ENCODE data around the gene CCDC116.
"Not testable (repeated sequence)": the region's sequence is repeated elsewhere in the genome, so short reads cannot be mapped to it uniquely, and the experiment has no call there.

Gene CCDC116

GRCh38 chr22:21594865-21595452 is 37.6 kb upstream of the CCDC116 start:
- 0 out of 2 replicates have a peak, but pooled peaks cover 3% of the 10 kb centered on the region for H3K36me3 ChIP-seq (replicated peaks; ENCODE audit: insufficient read depth, low read length)
- H3K4me3 ChIP-seq (ENCODE audit: low read length): no peak overlapping the region
- H3F3A ChIP-seq (ENCODE audit: insufficient read depth, low read length): no peaks in the 10 kb centered on the region
- H3K9me2 ChIP-seq (replicated peaks; ENCODE audit: insufficient read depth, low read length): no peaks in the 10 kb centered on the region
- no peak for DNase-seq
- H3K4me1 ChIP-seq (ENCODE audit: low read length): no peaks in the 10 kb centered on the region
- H3K9me3 ChIP-seq (replicated peaks; ENCODE audit: insufficient read depth, low read length): no peaks in the 10 kb centered on the region
- TF ChIP-seq CTCF (IDR thresholded peaks at IDR 0.05; ENCODE audit: low read length) (no peak), EZH2 (optimal IDR thresholded peaks at IDR 0.05; ENCODE audit: low read depth, low read length) (no peak), EZH2phosphoT487 (IDR thresholded peaks at IDR 0.05; ENCODE audit: low read length) (no peak)
- H3K4me2 ChIP-seq (ENCODE audit: low read depth, low read length): no peak overlapping the region
- no peak overlapping the region for H3K9ac ChIP-seq (ENCODE audit: low read length)
- no peaks in the 10 kb centered on the region for H3K27me3 ChIP-seq (replicated peaks; ENCODE audit: insufficient read depth, low read length)
- peaks cover 45% of the 10 kb centered on the region for H4K20me1 ChIP-seq (ENCODE audit: insufficient read depth, low read length)
- no peak overlapping the region for H2AFZ ChIP-seq (ENCODE audit: low read length)
- no peak overlapping the region for H3K27ac ChIP-seq (ENCODE audit: low read length)
- peaks cover 100% of the 10 kb centered on the region for H3K79me2 ChIP-seq (ENCODE audit: low read length)

- not testable (repeated sequence) for H3K9ac ChIP-seq (ENCODE audit: low read length); H3K27ac ChIP-seq (ENCODE audit: low read length); H3K36me3 ChIP-seq (replicated peaks; ENCODE audit: insufficient read depth, low read length); H3K4me2 ChIP-seq (ENCODE audit: low read depth, low read length); H2AFZ ChIP-seq (ENCODE audit: low read length); H3K27me3 ChIP-seq (replicated peaks; ENCODE audit: insufficient read depth, low read length); H3K9me2 ChIP-seq (replicated peaks; ENCODE audit: insufficient read depth, low read length); DNase-seq; H3K4me3 ChIP-seq (ENCODE audit: low read length); H3F3A ChIP-seq (ENCODE audit: insufficient read depth, low read length); H3K9me3 ChIP-seq (replicated peaks; ENCODE audit: insufficient read depth, low read length); H3K4me1 ChIP-seq (ENCODE audit: low read length)
- peaks cover 35% of the 10 kb centered on the region for H4K20me1 ChIP-seq (ENCODE audit: insufficient read depth, low read length)
- H3K79me2 ChIP-seq (ENCODE audit: low read length): peaks cover 100% of the 10 kb centered on the region
Observed at GRCh38 chr22:21596356-21597135, 36.0 kb upstream of the CCDC116 start.

GRCh38 chr22:21598302-21598701 is 34.3 kb upstream of the CCDC116 start:
- H3K27ac ChIP-seq (ENCODE audit: low read length): no peak overlapping the region
- no peak overlapping the region for H3K9ac ChIP-seq (ENCODE audit: low read length)
- H3K9me3 ChIP-seq (replicated peaks; ENCODE audit: insufficient read depth, low read length): no peaks in the 10 kb centered on the region
- no peak overlapping the region for H3K4me2 ChIP-seq (ENCODE audit: low read depth, low read length)
- no peaks in the 10 kb centered on the region for H3K9me2 ChIP-seq (replicated peaks; ENCODE audit: insufficient read depth, low read length)
- TF ChIP-seq EZH2phosphoT487 (IDR thresholded peaks at IDR 0.05; ENCODE audit: low read length) (no peak), CTCF (IDR thresholded peaks at IDR 0.05; ENCODE audit: low read length) (no peak), EZH2 (optimal IDR thresholded peaks at IDR 0.05; ENCODE audit: low read depth, low read length) (no peak)
- peaks cover 99% of the 10 kb centered on the region for H3K79me2 ChIP-seq (ENCODE audit: low read length)
- H3F3A ChIP-seq (ENCODE audit: insufficient read depth, low read length): no peaks in the 10 kb centered on the region
- no peak overlapping the region for H2AFZ ChIP-seq (ENCODE audit: low read length)
- peaks cover 26% of the 10 kb centered on the region; the same call in 1 of the 2 replicates for H4K20me1 ChIP-seq (ENCODE audit: insufficient read depth, low read length)
- no peak for DNase-seq
- H3K4me3 ChIP-seq (ENCODE audit: low read length): no peak overlapping the region
- H3K36me3 ChIP-seq (replicated peaks; ENCODE audit: insufficient read depth, low read length): no peaks in the 10 kb centered on the region
- no peaks in the 10 kb centered on the region for H3K27me3 ChIP-seq (replicated peaks; ENCODE audit: insufficient read depth, low read length)
- H3K4me1 ChIP-seq (ENCODE audit: low read length): no peaks in the 10 kb centered on the region

All from MM.1S (cell line).